ENCODE results near the gene PGS1. TPM values are rescaled to one million over a fixed set of nuclear protein-coding genes. Genes with fewer than 3 reads are reported as not detected.
"Not testable (repeated sequence)": the region's sequence is repeated elsewhere in the genome, so short reads cannot be mapped to it uniquely, and the experiment has no call there.

Gene PGS1
- total and polyA plus RNA-seq, 8 donors, result 42.9 to 83.6 (median 58.7) TPM

DNA sequence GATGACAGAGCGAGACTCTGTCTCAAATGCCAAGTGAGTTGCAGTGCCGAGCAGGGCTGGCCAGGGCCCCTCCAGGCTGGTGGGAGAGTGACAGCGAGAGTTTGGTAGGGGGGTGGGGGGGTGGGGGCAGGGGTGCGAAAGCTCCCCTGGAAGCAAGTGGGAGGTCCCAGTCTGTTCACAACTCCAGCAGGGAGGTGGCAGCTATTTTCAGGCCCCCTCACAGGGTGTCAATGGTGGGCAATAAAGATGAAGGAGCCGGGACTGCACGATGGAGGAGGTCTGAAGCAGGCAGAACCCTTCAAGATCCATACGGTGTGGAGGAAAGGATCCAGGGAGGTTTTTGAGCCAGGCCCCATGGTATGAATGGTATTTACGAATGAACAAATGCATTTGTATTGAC is 83.7 kb downstream of the PGS1 start:
- no peaks in the 10 kb centered on the region for H3K27me3 ChIP-seq
- no peaks in the 10 kb centered on the region for H3K36me3 ChIP-seq
- H3K9me3 ChIP-seq, result no peaks in the 10 kb centered on the region
- TF ChIP-seq, protein P1, sequence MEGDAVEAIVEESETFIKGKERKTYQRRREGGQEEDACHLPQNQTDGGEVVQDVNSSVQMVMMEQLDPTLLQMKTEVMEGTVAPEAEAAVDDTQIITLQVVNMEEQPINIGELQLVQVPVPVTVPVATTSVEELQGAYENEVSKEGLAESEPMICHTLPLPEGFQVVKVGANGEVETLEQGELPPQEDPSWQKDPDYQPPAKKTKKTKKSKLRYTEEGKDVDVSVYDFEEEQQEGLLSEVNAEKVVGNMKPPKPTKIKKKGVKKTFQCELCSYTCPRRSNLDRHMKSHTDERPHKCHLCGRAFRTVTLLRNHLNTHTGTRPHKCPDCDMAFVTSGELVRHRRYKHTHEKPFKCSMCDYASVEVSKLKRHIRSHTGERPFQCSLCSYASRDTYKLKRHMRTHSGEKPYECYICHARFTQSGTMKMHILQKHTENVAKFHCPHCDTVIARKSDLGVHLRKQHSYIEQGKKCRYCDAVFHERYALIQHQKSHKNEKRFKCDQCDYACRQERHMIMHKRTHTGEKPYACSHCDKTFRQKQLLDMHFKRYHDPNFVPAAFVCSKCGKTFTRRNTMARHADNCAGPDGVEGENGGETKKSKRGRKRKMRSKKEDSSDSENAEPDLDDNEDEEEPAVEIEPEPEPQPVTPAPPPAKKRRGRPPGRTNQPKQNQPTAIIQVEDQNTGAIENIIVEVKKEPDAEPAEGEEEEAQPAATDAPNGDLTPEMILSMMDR (IDR thresholded peaks at IDR 0.05), result no peak
- DNase-seq (no peak), ATAC-seq (no peak)
- intact Hi-C loops (cut with DNase I), result no loop called here
- no peaks in the 10 kb centered on the region for H3K4me1 ChIP-seq
- H3K4me3 ChIP-seq, result no peak overlapping the region
- no peak overlapping the region for H3K27ac ChIP-seq

DNA sequence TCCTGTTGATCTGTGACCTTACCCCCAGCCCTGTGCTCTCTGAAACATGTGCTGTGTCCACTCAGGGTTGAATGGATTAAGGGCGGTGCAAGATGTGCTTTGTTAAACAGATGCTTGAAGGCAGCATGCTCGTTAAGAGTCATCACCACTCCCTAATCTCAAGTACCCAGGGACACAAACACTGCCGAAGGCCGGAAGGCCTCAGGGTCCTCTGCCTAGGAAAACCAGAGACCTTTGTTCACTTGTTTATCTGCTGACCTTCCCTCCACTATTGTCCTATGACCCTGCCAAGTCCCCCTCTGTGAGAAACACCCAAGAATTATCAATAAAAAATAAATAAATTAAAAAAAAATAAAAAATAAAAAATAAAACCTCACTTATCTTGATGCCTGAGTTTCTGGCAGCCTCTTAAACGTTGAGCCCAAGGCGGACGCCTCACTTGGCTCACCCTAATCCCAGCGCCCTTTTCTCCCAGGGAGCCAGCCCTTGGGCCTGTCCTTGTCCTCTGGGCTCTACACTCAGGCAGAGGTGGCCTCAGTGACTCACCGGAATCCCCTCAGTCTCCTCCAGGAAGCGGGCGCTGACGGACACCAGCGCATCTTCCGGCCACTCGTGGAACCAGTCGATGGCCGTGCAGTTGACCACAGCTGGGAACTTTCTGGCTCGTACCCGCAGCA is 87.8 kb downstream of the PGS1 start:
- H3K27ac ChIP-seq; H3K9me3 ChIP-seq; H3K27me3 ChIP-seq; intact Hi-C loops (cut with DNase I); H3K36me3 ChIP-seq; H3K4me3 ChIP-seq; H3K4me1 ChIP-seq: not testable (repeated sequence)
- peak; percentile 24 for ATAC-seq
- DNase-seq, result peak in 1 of 4 donors; percentile 69

DNA sequence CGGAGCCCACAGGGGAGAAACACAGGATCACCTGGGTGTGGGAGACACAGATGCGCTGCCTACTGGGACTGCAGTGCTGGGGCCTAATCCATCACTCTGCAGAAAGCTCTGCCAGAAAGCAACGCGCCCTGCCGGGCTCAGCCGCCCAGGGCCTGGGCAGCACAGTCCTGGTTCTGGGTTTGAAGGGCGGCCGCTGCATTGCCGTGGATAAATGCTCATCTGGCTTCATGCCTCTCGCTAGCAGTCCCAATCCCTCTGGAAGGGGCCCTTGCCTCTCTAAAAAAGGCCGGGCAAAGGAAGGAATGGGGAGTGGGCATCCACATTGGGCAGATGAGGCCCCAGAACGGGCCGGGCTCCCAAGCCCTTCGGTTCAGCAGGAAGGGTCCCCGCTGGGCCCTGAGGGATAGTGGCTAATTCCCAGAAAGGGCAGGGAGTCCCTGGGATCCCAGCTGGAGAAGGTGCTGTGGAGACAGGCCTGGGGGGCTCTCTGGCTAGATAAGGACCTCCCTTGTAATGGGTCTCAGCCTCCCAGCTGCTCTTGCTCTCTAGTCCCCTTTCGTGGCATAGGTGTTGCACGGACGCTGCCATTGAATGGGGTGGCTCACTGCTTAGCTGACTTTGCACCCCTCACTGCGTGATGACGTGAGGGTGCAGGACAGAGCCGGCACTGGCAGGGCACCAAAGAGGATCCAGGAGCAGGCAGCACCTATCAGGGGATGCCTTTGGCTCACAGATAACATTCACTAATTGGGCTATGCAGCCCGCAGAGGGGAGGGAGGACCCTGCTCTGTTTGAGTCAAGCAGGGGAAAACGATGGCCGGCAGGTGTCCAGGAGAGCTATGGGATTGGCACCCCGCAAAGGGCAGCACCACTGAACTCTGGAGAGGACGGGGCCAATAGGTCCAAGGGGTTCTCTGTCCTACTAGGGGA is 88.6 kb downstream of the PGS1 start:
- DNase-seq, result peak in 1 of 4 donors; percentile 69
- no peak for ATAC-seq
- no peaks in the 10 kb centered on the region for H3K9me3 ChIP-seq
- H3K4me3 ChIP-seq, result no peak overlapping the region
- H3K27me3 ChIP-seq, result no peaks in the 10 kb centered on the region
- no peak overlapping the region for H3K27ac ChIP-seq
- intact Hi-C loops (cut with DNase I), result no loop called here
- H3K36me3 ChIP-seq, result no peaks in the 10 kb centered on the region
- no peaks in the 10 kb centered on the region for H3K4me1 ChIP-seq
- TF ChIP-seq, protein P1 (IDR thresholded peaks at IDR 0.05), result no peak

DNA sequence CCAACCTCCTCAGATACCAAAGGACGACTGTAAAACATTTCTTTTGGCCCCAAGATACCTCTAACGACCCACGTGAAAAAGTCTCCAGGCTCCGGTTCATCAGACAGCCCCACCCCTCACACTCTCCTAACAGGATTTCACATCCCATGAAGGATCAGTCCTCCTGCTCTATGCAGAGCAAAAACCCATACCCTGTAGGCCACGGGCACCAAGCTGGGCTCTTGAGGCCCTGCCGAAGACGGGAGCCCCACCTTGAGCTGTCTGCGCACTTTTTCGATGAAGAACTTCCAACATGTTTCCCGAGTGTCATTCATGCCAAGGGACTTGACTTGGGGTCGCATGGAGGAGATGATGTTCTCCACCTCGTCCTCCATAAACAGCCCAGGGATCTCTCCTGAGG is 89.9 kb downstream of the PGS1 start:
- no peak overlapping the region for H3K4me3 ChIP-seq
- no peaks in the 10 kb centered on the region for H3K4me1 ChIP-seq
- no peaks in the 10 kb centered on the region for H3K36me3 ChIP-seq
- TF ChIP-seq, protein P1 (IDR thresholded peaks at IDR 0.05), result no peak
- peak in 1 of 4 donors; percentile 42 for DNase-seq
- peaks cover 0 to 7% of the 10 kb centered on the region in 2 donors for H3K27me3 ChIP-seq
- ATAC-seq, result no peak
- H3K9me3 ChIP-seq, result no peaks in the 10 kb centered on the region
- intact Hi-C loops (cut with DNase I), result no loop called here
- no peak overlapping the region for H3K27ac ChIP-seq

DNA sequence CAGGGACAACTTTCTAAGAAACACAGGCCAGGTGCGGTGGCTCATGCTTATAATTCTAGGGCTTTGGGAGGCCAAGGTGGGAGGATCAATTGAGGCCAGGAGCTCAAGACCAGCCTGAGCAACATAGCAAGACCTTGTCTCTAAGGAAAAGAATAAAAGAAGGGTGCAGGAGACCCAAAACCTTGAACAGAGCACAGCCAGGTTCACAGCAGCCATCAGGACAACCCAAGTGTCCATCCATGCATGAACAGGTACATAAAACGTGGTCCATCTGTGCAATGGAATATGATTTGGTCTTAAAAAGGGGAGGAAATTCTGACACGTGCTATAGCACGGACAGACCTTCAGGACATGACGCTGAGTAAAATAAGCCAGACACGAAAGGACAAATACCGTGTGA is 91.0 kb downstream of the PGS1 start:
- Histone ChIP-seq H3K36me3 (no peaks in the 10 kb centered on the region), H3K9me3 (no peaks in the 10 kb centered on the region), H3K27ac (no peak overlapping the region), H3K4me1 (no peaks in the 10 kb centered on the region), H3K4me3 (no peak overlapping the region), H3K27me3 (peaks cover 0 to 7% of the 10 kb centered on the region in 2 donors)
- TF ChIP-seq, protein P1 (IDR thresholded peaks at IDR 0.05), result no peak
- intact Hi-C loops (cut with DNase I), result no loop called here
- DNase-seq (no peak), ATAC-seq (no peak)

All from left lung (tissue), 10 donors.